ENCODE data around the gene FUT9.

The FUT9 gene

GRCh38 chr6:96075826-96076225 is 60.1 kb downstream of the FUT9 start:
- H3K4me3 ChIP-seq (ENCODE audit: low read depth, low read length), result no peak overlapping the region
- no peaks in the 10 kb centered on the region for H3K9me3 ChIP-seq (ENCODE audit: control insufficient read depth, low read length)
- no peak for TF ChIP-seq CTCF (IDR thresholded peaks at IDR 0.05)
- H3K79me2 ChIP-seq, result no peaks in the 10 kb centered on the region
- H3K9ac ChIP-seq, result no peak overlapping the region
- no peaks in the 10 kb centered on the region for H3K27me3 ChIP-seq (ENCODE audit: control insufficient read depth, insufficient read depth, low read length)
- H2AFZ ChIP-seq, result no peak overlapping the region
- H3K27ac ChIP-seq, result no peak overlapping the region
- no peaks in the 10 kb centered on the region for H3K4me1 ChIP-seq
- H3K36me3 ChIP-seq (ENCODE audit: control insufficient read depth, insufficient read depth, low read length), result no peaks in the 10 kb centered on the region
- H3K4me2 ChIP-seq (ENCODE audit: low read length), result no peak overlapping the region

- no peak overlapping the region for H3K4me2 ChIP-seq (ENCODE audit: low read length)
- H3K36me3 ChIP-seq (ENCODE audit: control insufficient read depth, insufficient read depth, low read length), result no peaks in the 10 kb centered on the region
- H3K79me2 ChIP-seq, result no peaks in the 10 kb centered on the region
- no peaks in the 10 kb centered on the region for H3K9me3 ChIP-seq (ENCODE audit: control insufficient read depth, low read length)
- H3K27me3 ChIP-seq (ENCODE audit: control insufficient read depth, insufficient read depth, low read length), result no peaks in the 10 kb centered on the region
- no peak overlapping the region for H3K27ac ChIP-seq
- H3K4me3 ChIP-seq (ENCODE audit: low read depth, low read length), result no peak overlapping the region
- H3K9ac ChIP-seq, result no peak overlapping the region
- H3K4me1 ChIP-seq, result no peaks in the 10 kb centered on the region
- no peak for TF ChIP-seq CTCF (IDR thresholded peaks at IDR 0.05)
- no peak overlapping the region for H2AFZ ChIP-seq
Observed at GRCh38 chr6:96086745-96087144, 71.0 kb downstream of the FUT9 start.

GRCh38 chr6:96089173-96089572 is 73.4 kb downstream of the FUT9 start:
- Histone ChIP-seq H3K79me2 (no peaks in the 10 kb centered on the region), H3K36me3 (ENCODE audit: control insufficient read depth, insufficient read depth, low read length) (no peaks in the 10 kb centered on the region), H3K4me2 (ENCODE audit: low read length) (no peak overlapping the region), H3K27ac (no peak overlapping the region), H3K9ac (no peak overlapping the region), H2AFZ (no peak overlapping the region), H3K4me3 (ENCODE audit: low read depth, low read length) (no peak overlapping the region), H3K9me3 (ENCODE audit: control insufficient read depth, low read length) (no peaks in the 10 kb centered on the region), H3K27me3 (ENCODE audit: control insufficient read depth, insufficient read depth, low read length) (no peaks in the 10 kb centered on the region), H3K4me1 (no peaks in the 10 kb centered on the region)
- no peak for TF ChIP-seq CTCF (IDR thresholded peaks at IDR 0.05)

GRCh38 chr6:96094077-96094476 is 78.3 kb downstream of the FUT9 start:
- no peaks in the 10 kb centered on the region for H3K27me3 ChIP-seq (ENCODE audit: control insufficient read depth, insufficient read depth, low read length)
- no peaks in the 10 kb centered on the region for H3K79me2 ChIP-seq
- H3K4me3 ChIP-seq (ENCODE audit: low read depth, low read length), result no peak overlapping the region
- H3K9ac ChIP-seq, result no peak overlapping the region
- no peaks in the 10 kb centered on the region for H3K36me3 ChIP-seq (ENCODE audit: control insufficient read depth, insufficient read depth, low read length)
- H2AFZ ChIP-seq, result no peak overlapping the region
- no peaks in the 10 kb centered on the region for H3K4me1 ChIP-seq
- H3K9me3 ChIP-seq (ENCODE audit: control insufficient read depth, low read length), result no peaks in the 10 kb centered on the region
- H3K27ac ChIP-seq, result no peak overlapping the region
- no peak overlapping the region for H3K4me2 ChIP-seq (ENCODE audit: low read length)
- no peak for TF ChIP-seq CTCF (IDR thresholded peaks at IDR 0.05)

GRCh38 chr6:96099069-96099468 is 83.3 kb downstream of the FUT9 start:
- no peaks in the 10 kb centered on the region for H3K79me2 ChIP-seq
- H3K4me3 ChIP-seq (ENCODE audit: low read depth, low read length), result no peak overlapping the region
- H3K36me3 ChIP-seq (ENCODE audit: control insufficient read depth, insufficient read depth, low read length), result no peaks in the 10 kb centered on the region
- H3K27me3 ChIP-seq (ENCODE audit: control insufficient read depth, insufficient read depth, low read length), result no peaks in the 10 kb centered on the region
- no peaks in the 10 kb centered on the region for H3K4me1 ChIP-seq
- H3K27ac ChIP-seq, result no peak overlapping the region
- no peak for TF ChIP-seq CTCF (IDR thresholded peaks at IDR 0.05)
- H3K4me2 ChIP-seq (ENCODE audit: low read length), result no peak overlapping the region
- no peaks in the 10 kb centered on the region for H3K9me3 ChIP-seq (ENCODE audit: control insufficient read depth, low read length)
- H2AFZ ChIP-seq, result no peak overlapping the region
- H3K9ac ChIP-seq, result no peak overlapping the region
